Measurements from ENCODE around the gene CAPN13.

CAPN13 gene

GRCh38 chr2:30764021-30764800 lies 43.0 kb downstream of the CAPN13 start:
- no peak for DNase-seq (ENCODE audit: extremely low read depth, low read depth)
- no peak for TF ChIP-seq CTCF (IDR thresholded peaks at IDR 0.05; ENCODE audit: low read depth, low read length)

GRCh38 chr2:30763151-30763660 lies 44.0 kb downstream of the CAPN13 start:
- no peak for TF ChIP-seq CTCF (IDR thresholded peaks at IDR 0.05; ENCODE audit: low read depth, low read length)
- no peak for DNase-seq (ENCODE audit: extremely low read depth, low read depth)

- TF ChIP-seq CTCF (IDR thresholded peaks at IDR 0.05; ENCODE audit: low read depth, low read length): no peak
- DNase-seq (ENCODE audit: extremely low read depth, low read depth): no peak
Measured at GRCh38 chr2:30761226-30761625, 46.0 kb downstream of the CAPN13 start.

- no peak for DNase-seq (ENCODE audit: extremely low read depth, low read depth)
- TF ChIP-seq CTCF (IDR thresholded peaks at IDR 0.05; ENCODE audit: low read depth, low read length): no peak
Measured at GRCh38 chr2:30759481-30759880, 47.8 kb downstream of the CAPN13 start.

GRCh38 chr2:30758191-30758651 lies 49.0 kb downstream of the CAPN13 start:
- no peak for TF ChIP-seq CTCF (IDR thresholded peaks at IDR 0.05; ENCODE audit: low read depth, low read length)
- DNase-seq (ENCODE audit: extremely low read depth, low read depth): no peak

GRCh38 chr2:30757749-30758148 lies 49.5 kb downstream of the CAPN13 start:
- no peak for TF ChIP-seq CTCF (IDR thresholded peaks at IDR 0.05; ENCODE audit: low read depth, low read length)
- no peak for DNase-seq (ENCODE audit: extremely low read depth, low read depth)

GRCh38 chr2:30756971-30757370 lies 50.3 kb downstream of the CAPN13 start:
- DNase-seq (ENCODE audit: extremely low read depth, low read depth): no peak

More at GRCh38 chr2:30756971-30757370, 50.3 kb downstream of the CAPN13 start:
- no peak for TF ChIP-seq CTCF (IDR thresholded peaks at IDR 0.05; ENCODE audit: low read depth, low read length)
